CD14-positive monocyte (primary cell): ENCODE data around the gene RNF169. TPM values are rescaled to one million over a fixed set of nuclear protein-coding genes. Genes with fewer than 3 reads are reported as not detected.

Experiments used
- DNase-seq, 3 donors: peaks; one replicate each; pipeline ENCODE4 v3.0.0-alpha.2; 2011 to 2022
- H2AFZ ChIP-seq: 2 replicates; pipeline ENCODE4 v1.6.0; 2012; ENCODE audit warnings: mild to moderate bottlenecking, low read depth, low read length, inconsistent platforms; ENCODE audit not compliant: insufficient read depth, poor library complexity, severe bottlenecking
- H3K27ac ChIP-seq, 2 donors: 1 replicate in 1 of 2; 2 replicates in 1 of 2; pipeline ENCODE4 v1.5.1; 2012 to 2013; ENCODE audit warnings: low read length in 2 of 2, control low read depth in 1 of 2, inconsistent platforms in 1 of 2, low read depth in 1 of 2, mild to moderate bottlenecking in 1 of 2
- H3K27me3 ChIP-seq, 2 donors: one replicate each; pipeline versions ENCODE4 v1.6.0 to v1.6.1; 2011 to 2013; ENCODE audit warnings: low read length in 2 of 2; ENCODE audit not compliant: control insufficient read depth in 2 of 2, insufficient read depth in 2 of 2
- H3K36me3 ChIP-seq, 2 donors: replicated peaks in 1 of 2; 1 replicate in 1 of 2; 2 replicates in 1 of 2; pipeline versions ENCODE4 v1.5.1 to v1.6.1; 2012 to 2013; ENCODE audit warnings: low read length in 2 of 2, control low read depth in 1 of 2, inconsistent platforms in 1 of 2, mild to moderate bottlenecking in 1 of 2; ENCODE audit not compliant: insufficient read depth in 2 of 2, control insufficient read depth in 1 of 2
- H3K4me1 ChIP-seq, 2 donors: 1 replicate in 1 of 2; 2 replicates in 1 of 2; pipeline versions ENCODE4 v1.5.1 to v1.6.1; 2012 to 2013; ENCODE audit warnings: low read length in 2 of 2, control low read depth in 1 of 2, inconsistent platforms in 1 of 2, mild to moderate bottlenecking in 1 of 2, moderate library complexity in 1 of 2; ENCODE audit not compliant: insufficient read depth in 2 of 2, control insufficient read depth in 1 of 2
- H3K4me2 ChIP-seq: replicated peaks from 2 replicates; pipeline ENCODE3; 2012; ENCODE audit warnings: low read length, moderate library complexity, mild to moderate bottlenecking; ENCODE audit not compliant: poor library complexity, severe bottlenecking; ENCODE audit errors: extremely low read depth
- H3K4me3 ChIP-seq, 3 experiments: fragments of 200-600 bp in 1 of 3; sonication (generic) in 1 of 3; replicated peaks in 1 of 3; 1 replicate in 2 of 3; 2 replicates in 1 of 3; pipeline ENCODE4 v1.5.1; 2011 to 2013; ENCODE audit warnings: low read length in 3 of 3, mild to moderate bottlenecking in 3 of 3, control low read depth in 2 of 3, low read depth in 2 of 3, inconsistent platforms in 1 of 3, moderate library complexity in 1 of 3
- H3K79me2 ChIP-seq: 2 replicates; pipeline ENCODE4 v1.6.0; 2012; ENCODE audit warnings: mild to moderate bottlenecking, control low read depth, inconsistent platforms, low read length, moderate library complexity; ENCODE audit not compliant: insufficient read depth
- H3K9ac ChIP-seq: 2 replicates; pipeline ENCODE4 v1.6.0; 2017; ENCODE audit warnings: low read length, mild to moderate bottlenecking; ENCODE audit not compliant: insufficient read depth, poor library complexity, severe bottlenecking
- H3K9me3 ChIP-seq, 2 donors: replicated peaks in 1 of 2; 1 replicate in 1 of 2; 2 replicates in 1 of 2; pipeline versions ENCODE4 v1.5.1 to v1.6.1; 2012 to 2013; ENCODE audit warnings: low read length in 2 of 2, control low read depth in 1 of 2; ENCODE audit not compliant: control insufficient read depth in 1 of 2, insufficient read depth in 1 of 2
- H4K20me1 ChIP-seq: 2 replicates; pipeline ENCODE4 v1.6.0; 2012; ENCODE audit warnings: mild to moderate bottlenecking, low read length, control low read depth, moderate library complexity; ENCODE audit not compliant: insufficient read depth
- H3K27ac Mint-ChIP-seq, 7 donors: one replicate each; pipeline ENCODE4 v1.8.0; 2020; ENCODE audit warnings: mild to moderate bottlenecking in 7 of 7, mixed read lengths in 7 of 7, moderate library complexity in 6 of 7, inconsistent platforms in 2 of 7
- H3K27me3 Mint-ChIP-seq, 3 donors: one replicate each; pipeline ENCODE4 v1.8.0; 2021 to 2022; ENCODE audit warnings: low read depth in 3 of 3, mild to moderate bottlenecking in 3 of 3, mixed read lengths in 3 of 3, moderate library complexity in 3 of 3, inconsistent platforms in 1 of 3
- H3K36me3 Mint-ChIP-seq, 2 donors: one replicate each; pipeline ENCODE4 v1.8.0; 2020; ENCODE audit warnings: mixed read lengths in 2 of 2, inconsistent platforms in 1 of 2, mild to moderate bottlenecking in 1 of 2
- H3K4me1 Mint-ChIP-seq: one replicate; pipeline ENCODE4 v1.8.0; 2020; ENCODE audit warnings: mild to moderate bottlenecking, mixed read lengths
- H3K4me3 Mint-ChIP-seq, 2 donors: one replicate each; pipeline ENCODE4 v1.8.0; 2020; ENCODE audit warnings: mild to moderate bottlenecking in 2 of 2, mixed read lengths in 2 of 2, moderate library complexity in 1 of 2
- H3K9me3 Mint-ChIP-seq, 7 donors: one replicate each; pipeline ENCODE4 v1.8.0; 2020 to 2022; ENCODE audit warnings: mixed read lengths in 7 of 7, mild to moderate bottlenecking in 6 of 7, moderate library complexity in 6 of 7, inconsistent platforms in 2 of 7
- WGBS: methylation state at CpG from one replicate; pipeline ENCODE4 v1.1.5; 2013; ENCODE audit warnings: missing lambda C conversion rate; ENCODE audit not compliant: insufficient coverage; 5-methylcytosine and 5-hydroxymethylcytosine counted together
- intact Hi-C, 2 donors: fragments of 100-400 bp; cut with micrococcal nuclease; formaldehyde crosslinking; loops; one replicate each; pipeline versions ENCODE4 v1.15.0 to v1.15.1; 2023
- polyA plus RNA-seq, 3 donors: library from polyadenylated mRNA; depleted of rRNA in 1 of 3; unstranded in 2 of 3; stranded (reverse) in 1 of 3; fragments of 300-500 nt in 2 of 3; fragments of >200 nt in 1 of 3; fragmentation: Illumina TruSeq in 2 of 3; gene quantifications; 1 replicate in 2 of 3; 2 replicates in 1 of 3; pipeline ENCODE4 v1.2.3, GENCODE V29; 2012 to 2021
- TF ChIP-seq, protein P1 (sequence below): fragments of 200-600 bp; IDR thresholded peaks from one replicate; pipeline ENCODE4 v1.8.0; 2022; ENCODE audit warnings: antibody characterized with exemption, mild to moderate bottlenecking

The RNF169 gene
- polyA plus RNA-seq, 3 donors: 1.4 to 16.2 (median 2.0) TPM

- Mint-ChIP-seq H3K9me3 (no peaks in the 10 kb centered on the region), H3K36me3 (peaks cover 62 to 73% of the 10 kb centered on the region in 2 donors), H3K27ac (no peak overlapping the region), H3K4me1 (peaks cover 15% of the 10 kb centered on the region), H3K4me3 (no peak overlapping the region), H3K27me3 (peaks cover 0 to 6% (median 0%) of the 10 kb centered on the region in 3 donors)
- Histone ChIP-seq H3K4me1 (peaks cover 9 to 10% of the 10 kb centered on the region in 2 donors), H3K27ac (no peak overlapping the region), H3K4me3 (no peak overlapping the region), H3K36me3 (peaks cover 3 to 56% of the 10 kb centered on the region in 2 donors), H3K4me2 (no peak overlapping the region), H4K20me1 (no peaks in the 10 kb centered on the region), H3K9me3 (no peaks in the 10 kb centered on the region), H3K9ac (no peak overlapping the region), H3K79me2 (no peaks in the 10 kb centered on the region), H2AFZ (no peak overlapping the region), H3K27me3 (no peaks in the 10 kb centered on the region)
- DNase-seq: no peak
- WGBS: no CpG with 5 or more reads among the region's 2 CpGs
- intact Hi-C loops: no loop called here
- TF ChIP-seq, protein P1, sequence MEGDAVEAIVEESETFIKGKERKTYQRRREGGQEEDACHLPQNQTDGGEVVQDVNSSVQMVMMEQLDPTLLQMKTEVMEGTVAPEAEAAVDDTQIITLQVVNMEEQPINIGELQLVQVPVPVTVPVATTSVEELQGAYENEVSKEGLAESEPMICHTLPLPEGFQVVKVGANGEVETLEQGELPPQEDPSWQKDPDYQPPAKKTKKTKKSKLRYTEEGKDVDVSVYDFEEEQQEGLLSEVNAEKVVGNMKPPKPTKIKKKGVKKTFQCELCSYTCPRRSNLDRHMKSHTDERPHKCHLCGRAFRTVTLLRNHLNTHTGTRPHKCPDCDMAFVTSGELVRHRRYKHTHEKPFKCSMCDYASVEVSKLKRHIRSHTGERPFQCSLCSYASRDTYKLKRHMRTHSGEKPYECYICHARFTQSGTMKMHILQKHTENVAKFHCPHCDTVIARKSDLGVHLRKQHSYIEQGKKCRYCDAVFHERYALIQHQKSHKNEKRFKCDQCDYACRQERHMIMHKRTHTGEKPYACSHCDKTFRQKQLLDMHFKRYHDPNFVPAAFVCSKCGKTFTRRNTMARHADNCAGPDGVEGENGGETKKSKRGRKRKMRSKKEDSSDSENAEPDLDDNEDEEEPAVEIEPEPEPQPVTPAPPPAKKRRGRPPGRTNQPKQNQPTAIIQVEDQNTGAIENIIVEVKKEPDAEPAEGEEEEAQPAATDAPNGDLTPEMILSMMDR: no peak
Observed at GRCh38 chr11:74846770-74847169, 98.1 kb downstream of the RNF169 start.

DNA sequence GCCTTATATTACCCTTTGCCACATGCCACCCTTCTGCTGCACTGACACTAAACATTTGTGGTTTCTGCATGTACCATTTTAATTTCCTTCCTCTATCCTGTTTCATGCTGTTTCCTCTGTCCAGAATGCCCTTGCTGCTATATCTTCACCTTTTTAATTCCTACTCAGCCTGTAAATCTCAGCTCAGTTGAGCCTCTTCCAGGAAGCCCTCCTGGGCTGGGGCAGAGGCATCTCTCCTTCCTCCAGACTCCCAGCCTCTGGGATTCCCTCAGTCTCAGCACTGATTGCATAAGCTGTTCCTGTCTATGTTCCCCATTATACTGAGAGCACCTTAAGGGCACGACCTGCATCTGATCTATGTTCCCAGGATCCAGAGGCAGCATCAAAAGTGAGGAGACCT lies 98.7 kb downstream of the RNF169 start:
- H3K27me3 Mint-ChIP-seq: peaks cover 0 to 6% (median 0%) of the 10 kb centered on the region in 3 donors
- H3K4me3 Mint-ChIP-seq: no peak overlapping the region
- no peak for DNase-seq
- Histone ChIP-seq H3K9me3 (no peaks in the 10 kb centered on the region), H3K4me3 (no peak overlapping the region), H3K79me2 (no peaks in the 10 kb centered on the region), H3K27ac (no peak overlapping the region), H3K4me1 (peaks cover 9 to 10% of the 10 kb centered on the region in 2 donors), H2AFZ (no peak overlapping the region), H4K20me1 (no peaks in the 10 kb centered on the region), H3K4me2 (no peak overlapping the region), H3K9ac (no peak overlapping the region), H3K36me3 (peaks cover 3 to 56% of the 10 kb centered on the region in 2 donors), H3K27me3 (no peaks in the 10 kb centered on the region)
- peak overlapping the region in 1 of 7 donors; percentile 72 for H3K27ac Mint-ChIP-seq
- TF ChIP-seq, protein P1: no peak
- peaks cover 15% of the 10 kb centered on the region for H3K4me1 Mint-ChIP-seq
- WGBS: 67% methylated on average over 1 of the region's 1 CpG
- intact Hi-C loops: no loop called here
- no peaks in the 10 kb centered on the region for H3K9me3 Mint-ChIP-seq
- H3K36me3 Mint-ChIP-seq: peaks cover 62 to 73% of the 10 kb centered on the region in 2 donors
